Daoy (cell line): Measurements from ENCODE around the gene WNT9B. TPM values are rescaled to one million over a fixed set of nuclear protein-coding genes. Genes with fewer than 3 reads are reported as not detected.
A peak's percentile ranks its signal among the peaks of the same experiment; 100 is the strongest.

Source experiments
- DNase-seq: peaks from one replicate; pipeline ENCODE4 v3.0.0-alpha.2; 2015; ENCODE audit warnings: low read depth
- total RNA-seq: library from RNA; depleted of rRNA; stranded (reverse); fragments of >200 nt; shearing (Covaris generic); gene quantifications from 2 replicates; pipeline ENCODE4 v1.2.3, GENCODE V29; 2014

Gene WNT9B
- total RNA-seq, 1 experiment from 2014 or later = 0.06 TPM

DNA sequence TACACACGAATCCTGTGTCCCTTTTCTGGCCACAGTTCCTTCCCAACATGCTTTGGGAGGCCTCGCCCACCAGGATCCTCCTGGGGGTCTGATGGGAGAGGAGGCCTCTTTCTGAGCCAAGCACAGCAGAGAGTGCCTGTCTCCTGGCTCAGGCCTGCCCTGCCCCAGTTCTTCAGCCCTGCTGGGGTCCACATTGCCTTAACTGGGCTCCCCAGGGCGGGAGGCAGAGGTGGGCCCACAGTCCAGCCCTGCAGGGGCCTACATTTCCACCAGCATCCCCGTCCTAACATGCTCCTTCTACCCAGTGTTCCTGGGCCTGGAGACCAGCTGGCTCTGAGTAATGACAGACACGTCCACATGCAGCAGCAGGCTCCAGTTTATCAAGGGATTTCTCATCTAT is 29.6 kb downstream of the WNT9B start:
- no peak for DNase-seq

DNA sequence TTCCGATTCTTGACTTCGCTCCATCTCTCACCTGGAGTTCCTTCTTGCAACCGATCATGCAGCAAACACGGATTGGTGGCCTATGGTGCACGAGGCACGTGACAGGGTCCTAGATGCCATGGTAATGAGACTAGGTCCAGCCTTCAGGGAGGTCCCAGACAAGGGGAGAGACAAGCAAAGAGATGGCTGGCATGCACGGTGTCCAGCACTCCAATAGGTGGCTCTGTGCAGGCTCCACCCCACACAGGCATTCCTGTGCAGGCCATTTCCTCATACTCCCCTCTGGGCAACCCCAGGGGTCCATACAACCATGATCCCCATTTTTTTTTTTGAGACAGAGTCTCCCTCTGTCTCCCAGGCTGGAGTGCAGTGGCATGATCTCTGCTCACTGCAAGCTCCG is 31.3 kb downstream of the WNT9B start:
- DNase-seq = no peak

DNA sequence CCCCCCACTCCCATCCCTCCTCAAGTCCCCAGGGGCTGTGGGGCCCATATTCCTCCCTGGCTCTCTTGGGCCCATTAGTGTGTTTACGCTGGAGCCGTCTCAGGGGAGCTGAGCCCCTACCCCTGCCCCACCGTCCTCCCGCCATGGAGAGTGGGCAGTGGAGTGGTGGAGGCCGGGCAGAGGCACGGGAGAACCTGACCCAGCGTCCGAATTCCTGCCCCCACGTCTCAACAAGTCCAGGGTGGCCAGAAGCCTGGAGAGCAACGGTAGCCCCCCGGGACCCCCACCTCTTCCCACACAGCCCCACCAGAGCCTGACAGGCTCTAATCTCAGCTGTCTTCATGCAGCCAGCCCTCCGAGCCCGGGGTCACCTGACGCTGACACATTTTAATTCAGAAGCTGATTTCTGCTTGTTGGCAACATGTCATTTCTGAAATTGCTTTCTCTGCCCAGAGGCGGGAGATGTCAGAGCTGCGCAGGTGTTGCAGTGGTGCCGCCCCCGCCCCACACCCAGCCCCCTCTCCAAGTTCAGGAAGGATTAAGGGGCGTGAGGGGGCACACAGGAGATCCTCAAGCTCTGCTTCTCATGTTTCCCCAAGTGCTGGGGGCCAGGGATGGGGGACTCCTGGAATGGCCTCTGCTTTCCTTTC is 32.6 kb downstream of the WNT9B start:
- DNase-seq = no peak

- no peak for DNase-seq
Measured at GRCh38 chr17:46884552-46884951, 33.2 kb downstream of the WNT9B start.

- no peak for DNase-seq
Measured at GRCh38 chr17:46885415-46886309, 34.3 kb downstream of the WNT9B start.

DNA sequence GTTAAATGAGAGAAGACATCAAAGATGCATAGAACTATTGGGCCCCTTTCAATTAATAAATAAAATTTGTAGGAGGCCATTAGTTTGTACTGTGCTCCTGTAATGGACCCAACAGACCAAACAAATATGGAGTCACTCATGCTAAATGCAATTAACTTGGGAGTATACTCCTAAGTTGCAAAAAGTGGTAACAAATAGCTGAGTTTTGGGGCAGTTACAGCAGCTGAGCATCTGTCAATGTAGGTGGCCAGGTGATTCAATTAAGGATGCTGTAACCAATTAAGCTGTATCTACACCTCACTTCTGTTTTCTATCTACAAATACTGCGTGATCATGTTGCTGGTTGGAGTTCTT is 34.9 kb downstream of the WNT9B start:
- no peak for DNase-seq

DNA sequence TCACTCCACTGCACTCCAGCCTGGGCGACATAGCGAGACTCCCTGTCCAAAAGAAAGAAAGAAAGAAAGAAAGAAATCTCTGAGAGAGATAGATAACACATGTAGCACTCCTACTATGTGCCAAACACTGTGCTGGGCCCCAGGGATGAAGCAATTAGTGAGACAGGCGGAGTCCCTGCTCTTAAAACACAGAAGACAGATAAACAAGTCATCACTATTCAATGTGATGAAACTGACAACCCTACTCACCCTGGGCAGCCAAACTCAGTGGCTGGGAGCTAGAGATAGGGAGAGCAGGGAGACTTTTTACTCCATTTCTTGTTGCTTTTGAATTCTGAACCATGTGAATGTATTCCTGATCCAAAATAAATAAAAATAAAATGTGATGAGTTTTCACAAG is 36.3 kb downstream of the WNT9B start:
- no peak for DNase-seq

GRCh38 chr17:46888727-46889126 is 37.3 kb downstream of the WNT9B start:
- no peak for DNase-seq

GRCh38 chr17:46889519-46889918 is 38.1 kb downstream of the WNT9B start:
- no peak for DNase-seq

- DNase-seq = no peak
Measured at GRCh38 chr17:46889992-46890564, 38.7 kb downstream of the WNT9B start.

DNA sequence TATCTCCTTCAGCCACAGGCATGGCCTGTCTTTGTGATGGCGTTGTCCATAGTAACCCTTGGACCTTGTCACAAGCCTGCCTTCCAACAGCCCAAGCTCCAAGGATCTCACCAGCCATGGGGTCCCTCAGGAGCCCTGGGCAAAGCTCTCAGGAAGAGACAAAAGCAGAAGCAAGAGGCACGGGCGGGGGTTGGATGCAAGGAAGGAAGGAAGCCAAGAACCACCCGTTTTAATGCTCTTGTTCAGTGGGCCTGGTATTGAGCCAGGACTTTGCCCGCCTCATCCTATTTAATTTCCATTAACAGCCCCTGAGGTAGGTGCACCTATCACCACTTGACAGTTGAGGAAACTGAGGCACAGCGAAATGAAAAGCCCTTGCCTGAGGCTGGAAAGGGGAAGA is 39.3 kb downstream of the WNT9B start:
- DNase-seq = no peak

- DNase-seq = no peak
Measured at GRCh38 chr17:46892192-46892703, 40.9 kb downstream of the WNT9B start.

GRCh38 chr17:46894024-46894423 is 42.6 kb downstream of the WNT9B start:
- no peak for DNase-seq

- DNase-seq = peak; percentile 34
Measured at GRCh38 chr17:46894476-46895151, 43.2 kb downstream of the WNT9B start.

DNA sequence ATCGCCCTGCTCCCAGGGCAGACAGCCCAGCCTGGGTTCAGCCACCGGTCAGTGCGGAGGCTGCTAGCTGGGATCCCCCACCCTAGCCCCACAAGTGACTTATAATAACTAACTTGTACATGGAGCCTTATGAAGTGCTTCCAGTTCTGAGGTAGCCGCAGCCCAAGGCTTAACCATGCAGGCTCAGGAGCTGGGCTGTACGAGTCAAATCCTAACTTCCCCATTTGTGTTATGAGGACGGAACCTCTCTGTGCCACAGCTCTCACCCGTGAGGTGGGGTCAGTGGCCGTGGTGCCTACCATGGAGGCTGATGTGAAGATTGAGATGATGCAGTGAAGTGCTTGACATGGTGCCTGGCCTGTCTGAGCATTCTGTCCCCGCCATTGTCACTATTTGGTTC is 43.8 kb downstream of the WNT9B start:
- no peak for DNase-seq

DNA sequence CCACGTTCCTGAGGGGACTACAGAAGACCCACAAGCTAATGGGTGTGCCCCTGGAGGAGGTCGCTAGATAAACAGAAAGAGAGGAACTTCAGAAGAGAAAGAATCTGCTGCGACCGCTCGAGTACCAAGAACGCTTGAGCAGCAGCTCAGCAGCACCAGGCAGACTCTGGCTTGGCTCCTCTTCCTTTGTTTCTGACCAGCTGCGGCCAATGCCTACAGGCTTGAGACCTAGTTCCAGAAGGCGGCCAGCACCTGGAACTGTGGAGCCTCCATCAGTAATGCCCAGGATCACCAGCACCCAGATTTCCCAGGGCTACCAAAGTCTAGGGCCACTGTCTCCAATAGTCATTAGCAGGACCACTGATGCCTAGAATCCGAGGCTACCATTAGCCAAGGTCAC is 45.6 kb downstream of the WNT9B start:
- no peak for DNase-seq

DNA sequence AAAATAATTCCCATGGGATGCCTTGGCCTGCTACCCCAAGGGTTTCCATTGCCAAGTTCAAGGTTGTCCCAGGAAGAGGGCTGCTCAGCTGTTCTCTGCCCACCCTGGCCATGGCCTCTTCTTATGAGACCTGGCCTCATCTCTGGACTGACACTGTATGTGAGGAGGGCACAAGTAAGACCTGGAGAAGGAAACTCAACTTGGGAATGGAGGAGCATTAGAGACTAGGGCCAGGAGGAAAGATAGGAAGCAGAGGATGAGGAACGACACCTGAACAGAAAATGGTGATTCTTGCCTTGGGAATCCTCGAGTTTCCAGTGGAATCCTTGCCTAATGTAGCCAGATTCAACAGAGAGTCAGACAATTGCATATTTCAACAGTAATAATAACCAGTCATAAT is 47.0 kb downstream of the WNT9B start:
- no peak for DNase-seq

- no peak for DNase-seq
Measured at GRCh38 chr17:46898860-46899259, 47.5 kb downstream of the WNT9B start.

DNA sequence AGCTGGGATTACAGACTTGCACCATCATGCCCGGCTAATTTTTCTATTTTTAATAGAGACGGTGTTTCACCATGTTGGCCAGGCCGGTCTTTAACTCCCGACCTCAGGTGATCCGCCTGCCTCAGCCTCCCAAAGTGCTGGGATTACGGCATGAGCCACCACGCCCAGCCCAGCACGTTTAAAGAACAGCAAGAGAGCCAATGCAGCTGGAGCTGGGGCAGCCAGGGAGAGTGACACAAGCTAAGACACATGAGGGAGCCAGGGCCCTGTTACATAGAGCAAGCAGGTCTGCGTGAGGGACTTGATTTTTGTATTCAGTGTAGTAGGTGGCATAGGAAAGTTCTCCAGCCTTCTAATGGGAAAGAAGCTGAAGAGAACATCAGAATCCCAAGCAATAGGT is 49.9 kb downstream of the WNT9B start:
- DNase-seq = no peak

DNA sequence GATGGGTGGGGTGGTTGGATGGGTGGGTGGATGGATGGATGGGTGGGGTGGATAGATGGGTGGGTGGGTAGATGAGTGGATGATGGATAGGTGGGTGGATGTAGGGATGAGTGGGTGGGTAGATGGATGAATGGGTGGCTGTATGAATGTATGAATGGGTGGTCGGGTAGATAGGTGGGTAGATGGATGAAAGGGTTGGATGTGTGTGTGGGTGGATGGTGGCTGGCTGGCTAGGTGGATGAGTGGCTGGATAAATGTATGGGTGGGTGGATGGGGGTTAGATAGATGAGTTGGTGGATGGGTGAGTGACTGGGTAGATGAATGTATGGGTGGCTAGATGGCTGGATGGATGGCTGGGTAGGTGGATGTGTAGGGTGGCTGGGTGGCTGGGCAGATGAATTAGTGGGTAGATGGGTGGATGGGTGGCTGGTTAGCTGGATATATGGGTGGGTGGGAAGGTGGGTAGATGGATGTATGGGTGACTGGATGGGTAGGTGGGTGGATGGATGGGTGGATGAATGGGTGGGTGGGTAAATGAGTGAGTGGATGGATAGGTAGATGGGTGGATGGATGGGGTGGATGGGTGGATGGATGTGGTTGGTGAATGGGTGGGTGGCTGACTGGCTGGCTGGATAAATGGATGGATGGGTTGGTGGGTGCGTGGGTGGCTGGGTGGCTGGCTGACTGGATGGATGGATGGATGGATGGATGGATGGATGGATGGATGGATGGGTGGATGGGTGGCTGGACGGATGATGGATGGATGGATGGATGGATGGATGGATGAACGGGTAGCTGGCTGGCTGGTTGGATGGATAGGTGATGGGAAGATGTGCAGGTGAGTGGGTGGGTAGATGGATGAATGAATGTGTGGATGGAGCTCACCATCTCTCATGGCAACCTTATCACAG is 52.6 kb downstream of the WNT9B start:
- DNase-seq = no peak

GRCh38 chr17:46908068-46908737 is 56.8 kb downstream of the WNT9B start:
- no peak for DNase-seq
